Prostate gland (tissue), 2 donors: Measurements from ENCODE around the gene MRPS30.

Experiments used
- POLR2A ChIP-seq: fragments of 450-650 bp; IDR thresholded peaks from one replicate; pipeline ENCODE4 v1.6.1; 2016; ENCODE audit warnings: antibody characterized with exemption, mild to moderate bottlenecking
- TF ChIP-seq, protein P1 (sequence below), 4 experiments: fragments of 200-600 bp in 2 of 4; fragments of 450-650 bp in 2 of 4; sonication (generic) in 2 of 4; IDR thresholded peaks; 1 replicate in 3 of 4; 2 replicates in 1 of 4; pipeline ENCODE4 v1.5.1; 2016 to 2019; ENCODE audit warnings: antibody characterized with exemption in 4 of 4, mild to moderate bottlenecking in 2 of 4, moderate library complexity in 2 of 4

DNA sequence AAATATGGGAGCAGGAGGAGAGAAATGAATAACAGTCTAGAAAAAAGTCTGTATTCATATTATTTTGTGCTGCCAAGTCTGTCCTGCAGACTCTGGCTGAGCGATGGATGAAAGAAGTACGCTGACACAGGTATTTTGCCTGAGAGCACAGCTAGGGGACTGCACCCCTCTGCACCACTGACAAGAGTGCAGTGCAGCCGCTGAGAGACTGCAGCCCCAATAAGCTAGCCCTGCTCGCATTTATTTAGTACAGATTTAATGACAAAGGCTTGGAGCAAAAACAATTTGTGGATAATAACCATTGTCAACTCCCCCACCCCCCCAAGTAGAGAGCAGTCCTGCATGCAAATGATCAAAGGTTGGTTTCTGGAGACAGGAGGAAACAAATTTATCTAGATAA is 13.3 kb upstream of the MRPS30 start:
- TF ChIP-seq, protein P1, sequence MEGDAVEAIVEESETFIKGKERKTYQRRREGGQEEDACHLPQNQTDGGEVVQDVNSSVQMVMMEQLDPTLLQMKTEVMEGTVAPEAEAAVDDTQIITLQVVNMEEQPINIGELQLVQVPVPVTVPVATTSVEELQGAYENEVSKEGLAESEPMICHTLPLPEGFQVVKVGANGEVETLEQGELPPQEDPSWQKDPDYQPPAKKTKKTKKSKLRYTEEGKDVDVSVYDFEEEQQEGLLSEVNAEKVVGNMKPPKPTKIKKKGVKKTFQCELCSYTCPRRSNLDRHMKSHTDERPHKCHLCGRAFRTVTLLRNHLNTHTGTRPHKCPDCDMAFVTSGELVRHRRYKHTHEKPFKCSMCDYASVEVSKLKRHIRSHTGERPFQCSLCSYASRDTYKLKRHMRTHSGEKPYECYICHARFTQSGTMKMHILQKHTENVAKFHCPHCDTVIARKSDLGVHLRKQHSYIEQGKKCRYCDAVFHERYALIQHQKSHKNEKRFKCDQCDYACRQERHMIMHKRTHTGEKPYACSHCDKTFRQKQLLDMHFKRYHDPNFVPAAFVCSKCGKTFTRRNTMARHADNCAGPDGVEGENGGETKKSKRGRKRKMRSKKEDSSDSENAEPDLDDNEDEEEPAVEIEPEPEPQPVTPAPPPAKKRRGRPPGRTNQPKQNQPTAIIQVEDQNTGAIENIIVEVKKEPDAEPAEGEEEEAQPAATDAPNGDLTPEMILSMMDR (IDR thresholded peaks at IDR 0.05): no peak
- no peak for TF ChIP-seq POLR2A
